Loucy (cell line): ENCODE data around the gene TMCC2.

ENCODE experiments used
- H2AFZ ChIP-seq: fragments of 200-600 bp; sonication (generic); 2 replicates; pipeline ENCODE4 v1.6.0; 2016; ENCODE audit warnings: antibody characterized with exemption, mild to moderate bottlenecking, low read length, moderate library complexity
- H3F3A ChIP-seq: fragments of 200-600 bp; 2 replicates; pipeline ENCODE4 v1.6.0; 2016; ENCODE audit warnings: antibody characterized with exemption, low read depth, mild to moderate bottlenecking
- H3K27me3 ChIP-seq: fragments of 200-600 bp; sonication (generic); 2 replicates; pipeline ENCODE4 v1.6.1; 2014; ENCODE audit warnings: low read length, mild to moderate bottlenecking; ENCODE audit not compliant: insufficient read depth, poor library complexity, severe bottlenecking
- H3K36me3 ChIP-seq: fragments of 200-600 bp; sonication (generic); 2 replicates; pipeline ENCODE4 v1.6.1; 2016; ENCODE audit warnings: low read length; ENCODE audit not compliant: insufficient read depth
- H3K4me1 ChIP-seq: fragments of 200-600 bp; sonication (generic); 2 replicates; pipeline ENCODE4 v1.5.1; 2014; ENCODE audit warnings: low read length, mild to moderate bottlenecking; ENCODE audit not compliant: insufficient read depth, poor library complexity, severe bottlenecking
- H3K4me2 ChIP-seq: fragments of 200-600 bp; sonication (generic); 2 replicates; pipeline ENCODE4 v1.6.0; 2014; ENCODE audit warnings: antibody characterized with exemption, low read length, low read depth, mild to moderate bottlenecking; ENCODE audit not compliant: poor library complexity, severe bottlenecking
- H3K4me3 ChIP-seq: fragments of 200-600 bp; sonication (generic); 2 replicates; pipeline ENCODE4 v1.5.1; 2014; ENCODE audit warnings: low read length, mild to moderate bottlenecking, mixed read lengths; ENCODE audit not compliant: poor library complexity, severe bottlenecking
- H3K79me2 ChIP-seq: fragments of 200-600 bp; sonication (generic); 2 replicates; pipeline ENCODE4 v1.6.1; 2014; ENCODE audit warnings: low read length; ENCODE audit not compliant: insufficient read depth
- H3K9ac ChIP-seq: fragments of 200-600 bp; sonication (generic); 2 replicates; pipeline ENCODE4 v1.6.0; 2014; ENCODE audit warnings: mild to moderate bottlenecking, low read depth, low read length, moderate library complexity; ENCODE audit not compliant: poor library complexity, severe bottlenecking
- H3K9me2 ChIP-seq: fragments of 200-600 bp; sonication (generic); replicated peaks from 2 replicates; pipeline ENCODE4 v1.6.1; 2016; ENCODE audit warnings: low read depth, low read length, mixed read lengths
- H3K9me3 ChIP-seq: fragments of 200-600 bp; sonication (generic); 2 replicates; pipeline ENCODE4 v1.6.1; 2014; ENCODE audit warnings: mild to moderate bottlenecking, antibody characterized with exemption, low read length, low read depth; ENCODE audit not compliant: insufficient read depth
- H4K20me1 ChIP-seq: fragments of 200-600 bp; sonication (generic); 2 replicates; pipeline ENCODE4 v1.6.0; 2014; ENCODE audit warnings: antibody characterized with exemption, low read length, mild to moderate bottlenecking; ENCODE audit not compliant: insufficient read depth, poor library complexity, severe bottlenecking
- EZH2phosphoT487 ChIP-seq: fragments of 200-600 bp; IDR thresholded peaks from 2 replicates; pipeline ENCODE4 v1.6.1; 2018; ENCODE audit warnings: antibody characterized with exemption, mild to moderate bottlenecking, moderate library complexity, borderline replicate concordance
- TF ChIP-seq, protein P1 (sequence below): fragments of 200-600 bp; sonication (generic); conservative IDR thresholded peaks from 2 replicates; pipeline ENCODE4 v1.5.1; 2014; ENCODE audit warnings: mild to moderate bottlenecking, antibody characterized with exemption, low read length

The TMCC2 gene

DNA sequence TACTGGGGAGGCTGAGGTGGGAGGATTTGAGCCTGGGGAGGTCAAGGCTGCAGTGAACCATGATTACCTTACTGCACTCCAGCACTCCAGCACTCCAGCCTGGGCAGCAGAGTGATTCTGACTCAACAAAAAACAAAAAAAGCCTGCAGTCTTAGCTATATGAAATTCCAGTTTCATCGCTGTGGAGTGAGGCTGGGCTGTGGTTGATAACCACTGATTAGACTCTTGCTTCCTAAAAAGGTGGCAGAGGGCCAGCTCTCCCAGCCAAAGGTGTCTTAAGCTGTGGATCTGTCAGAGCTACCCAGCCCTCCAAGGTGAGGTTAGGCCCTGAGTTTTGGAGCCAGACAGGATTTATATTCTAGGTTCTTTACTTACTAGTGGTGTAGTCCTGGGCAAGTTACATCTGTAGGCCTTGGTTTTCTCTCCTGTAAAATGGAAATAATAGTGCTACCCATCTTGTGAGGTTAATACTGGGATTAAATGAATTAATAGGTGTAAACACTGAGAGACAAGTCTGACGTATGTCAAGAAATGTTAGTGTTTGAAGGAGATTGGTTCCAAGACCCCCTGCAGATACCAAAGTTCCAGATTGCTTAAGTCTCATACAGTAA lies 35.9 kb downstream of the TMCC2 start:
- peaks cover 42% of the 10 kb centered on the region for H3K4me1 ChIP-seq
- H4K20me1 ChIP-seq: no peaks in the 10 kb centered on the region
- H3K27me3 ChIP-seq: no peaks in the 10 kb centered on the region
- H3F3A ChIP-seq: no peaks in the 10 kb centered on the region
- H3K9ac ChIP-seq: no peak overlapping the region
- H3K9me2 ChIP-seq: no peaks in the 10 kb centered on the region
- TF ChIP-seq, protein P1, sequence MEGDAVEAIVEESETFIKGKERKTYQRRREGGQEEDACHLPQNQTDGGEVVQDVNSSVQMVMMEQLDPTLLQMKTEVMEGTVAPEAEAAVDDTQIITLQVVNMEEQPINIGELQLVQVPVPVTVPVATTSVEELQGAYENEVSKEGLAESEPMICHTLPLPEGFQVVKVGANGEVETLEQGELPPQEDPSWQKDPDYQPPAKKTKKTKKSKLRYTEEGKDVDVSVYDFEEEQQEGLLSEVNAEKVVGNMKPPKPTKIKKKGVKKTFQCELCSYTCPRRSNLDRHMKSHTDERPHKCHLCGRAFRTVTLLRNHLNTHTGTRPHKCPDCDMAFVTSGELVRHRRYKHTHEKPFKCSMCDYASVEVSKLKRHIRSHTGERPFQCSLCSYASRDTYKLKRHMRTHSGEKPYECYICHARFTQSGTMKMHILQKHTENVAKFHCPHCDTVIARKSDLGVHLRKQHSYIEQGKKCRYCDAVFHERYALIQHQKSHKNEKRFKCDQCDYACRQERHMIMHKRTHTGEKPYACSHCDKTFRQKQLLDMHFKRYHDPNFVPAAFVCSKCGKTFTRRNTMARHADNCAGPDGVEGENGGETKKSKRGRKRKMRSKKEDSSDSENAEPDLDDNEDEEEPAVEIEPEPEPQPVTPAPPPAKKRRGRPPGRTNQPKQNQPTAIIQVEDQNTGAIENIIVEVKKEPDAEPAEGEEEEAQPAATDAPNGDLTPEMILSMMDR: no peak
- TF ChIP-seq EZH2phosphoT487: no peak
- H3K4me2 ChIP-seq: peak overlapping the region; percentile 53
- no peaks in the 10 kb centered on the region for H3K9me3 ChIP-seq
- no peak overlapping the region for H3K4me3 ChIP-seq
- H2AFZ ChIP-seq: no peak overlapping the region
- H3K79me2 ChIP-seq: no peaks in the 10 kb centered on the region
- H3K36me3 ChIP-seq: no peaks in the 10 kb centered on the region

DNA sequence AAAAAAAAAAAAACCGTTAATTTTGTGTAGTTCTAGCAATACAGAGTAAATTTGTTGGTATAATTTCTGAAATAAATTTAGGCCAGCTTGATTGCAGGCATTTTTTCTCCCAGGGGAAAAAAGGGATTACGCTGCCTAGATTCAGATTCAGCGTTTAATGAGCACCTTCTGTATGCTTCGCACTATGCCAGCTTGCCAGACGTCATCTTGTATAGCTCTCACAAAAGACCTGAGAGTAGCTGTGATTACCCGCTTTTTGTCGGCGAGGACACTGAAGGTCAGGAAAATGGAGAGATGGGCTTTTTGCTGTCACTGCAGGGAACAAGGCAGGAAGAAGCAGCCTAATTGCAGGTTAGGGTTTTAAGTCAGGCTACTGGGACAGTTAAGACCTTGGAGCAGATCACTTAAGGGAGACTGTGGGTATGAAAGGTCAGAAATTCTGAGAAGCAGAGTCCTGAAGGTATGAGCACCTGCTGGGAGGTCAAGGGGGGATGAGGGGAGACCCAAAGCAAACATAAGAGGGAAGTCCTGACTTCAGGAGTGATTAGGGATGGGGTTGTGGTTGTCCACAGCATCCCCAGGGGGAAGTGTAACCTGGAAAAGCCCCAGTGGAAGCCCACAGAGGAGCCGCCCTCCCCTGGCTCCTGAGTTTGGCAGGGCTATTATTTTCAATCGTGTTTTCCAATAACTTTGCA lies 39.0 kb downstream of the TMCC2 start:
- H3K36me3 ChIP-seq: no peaks in the 10 kb centered on the region
- TF ChIP-seq, protein P1: no peak
- TF ChIP-seq EZH2phosphoT487: no peak
- peak overlapping the region; percentile 16 for H3K4me3 ChIP-seq

DNA sequence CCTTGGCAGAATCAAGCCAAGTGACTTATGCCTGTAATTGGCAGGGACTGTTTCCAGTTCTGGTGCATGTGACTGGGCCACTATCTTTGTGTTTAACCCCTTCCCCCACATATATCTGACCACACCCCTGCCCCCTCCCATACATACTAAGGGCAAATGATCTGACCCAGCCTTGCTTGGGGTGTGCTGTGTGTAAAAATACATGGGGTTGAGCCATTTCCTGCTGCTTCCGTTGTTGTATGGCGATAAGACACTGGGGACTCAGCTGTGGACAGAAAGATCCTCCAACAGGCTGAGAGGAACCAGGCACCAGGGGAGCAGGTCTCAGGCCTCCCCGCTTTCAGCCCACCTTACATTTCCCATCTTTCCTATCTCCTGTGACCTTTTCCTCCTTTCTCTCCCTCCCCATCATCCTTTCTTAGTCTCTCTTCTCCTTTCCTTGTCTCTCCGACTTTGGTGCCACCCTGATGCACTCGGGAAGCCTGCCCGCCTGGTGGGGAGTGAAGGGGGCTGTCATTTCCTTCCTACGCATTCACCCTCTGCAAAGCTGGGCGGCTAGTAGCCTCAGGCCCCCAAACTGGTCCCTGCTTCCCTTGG lies 39.7 kb downstream of the TMCC2 start:
- TF ChIP-seq EZH2phosphoT487: no peak
- TF ChIP-seq, protein P1: no peak
- no peaks in the 10 kb centered on the region for H3K36me3 ChIP-seq
- no peaks in the 10 kb centered on the region for H3K27me3 ChIP-seq
- peak overlapping the region; percentile 61 for H3K4me2 ChIP-seq
- H3K79me2 ChIP-seq: no peaks in the 10 kb centered on the region
- no peaks in the 10 kb centered on the region for H4K20me1 ChIP-seq
- H3K4me3 ChIP-seq: peak overlapping the region; percentile 19
- H3K9ac ChIP-seq: peak overlapping the region; percentile 52
- peaks cover 27% of the 10 kb centered on the region for H3K4me1 ChIP-seq
- no peaks in the 10 kb centered on the region for H3K9me2 ChIP-seq
- H2AFZ ChIP-seq: peak overlapping the region; percentile 50; the same call in 1 of the 2 replicates
- H3F3A ChIP-seq: no peaks in the 10 kb centered on the region
- H3K9me3 ChIP-seq: no peaks in the 10 kb centered on the region

More for the DNA sequence above, 39.0 kb downstream of the TMCC2 start:
- peak overlapping the region; percentile 52 for H3K9ac ChIP-seq
- no peaks in the 10 kb centered on the region for H3K9me2 ChIP-seq
- H3K4me2 ChIP-seq: peak overlapping the region; percentile 61
- H3K9me3 ChIP-seq: no peaks in the 10 kb centered on the region
- no peaks in the 10 kb centered on the region for H4K20me1 ChIP-seq
- no peaks in the 10 kb centered on the region for H3K79me2 ChIP-seq
- H2AFZ ChIP-seq: peak overlapping the region; percentile 50; the same call in 1 of the 2 replicates
- peaks cover 34% of the 10 kb centered on the region for H3K4me1 ChIP-seq
- no peaks in the 10 kb centered on the region for H3F3A ChIP-seq
- H3K27me3 ChIP-seq: no peaks in the 10 kb centered on the region
